ENCODE data around the gene HSPBP1.
A peak's percentile ranks its signal among the peaks of the same experiment; 100 is the strongest.

Gene HSPBP1

DNA sequence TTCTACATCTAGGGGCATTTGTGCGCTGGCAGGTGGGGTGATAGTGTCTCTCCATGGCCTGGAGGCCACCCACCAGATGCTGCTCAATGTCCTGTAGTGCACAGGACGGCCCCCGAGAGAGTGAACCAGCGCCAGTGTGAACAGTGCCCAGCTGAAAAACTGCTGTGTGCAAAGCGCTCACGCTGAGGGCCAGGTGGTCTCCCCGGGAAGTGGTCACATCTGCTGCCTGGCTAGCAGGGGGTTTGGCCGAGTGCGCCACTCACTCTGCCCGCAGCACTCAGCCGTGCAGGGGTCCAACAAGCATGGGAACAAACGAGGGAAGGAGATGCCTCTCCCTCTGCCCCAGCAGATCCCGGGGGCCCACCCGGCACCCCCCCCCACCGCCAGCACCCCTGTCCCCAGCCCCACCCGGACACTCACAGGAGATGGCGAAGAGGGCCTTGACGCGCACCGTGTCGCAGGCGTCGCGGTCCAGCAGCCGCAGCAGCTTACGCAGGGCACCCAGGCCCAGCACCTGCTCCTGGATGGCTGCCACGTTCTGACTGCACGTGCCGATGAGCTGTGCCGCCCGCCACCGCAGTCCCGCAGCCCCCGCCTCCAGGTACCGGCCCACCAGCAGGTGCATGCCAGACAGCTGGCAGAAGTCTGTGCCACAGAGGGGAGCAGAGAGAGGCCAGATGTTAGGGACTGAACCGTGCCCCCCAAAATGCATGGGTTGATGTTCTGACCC lies 5.8 kb downstream of the HSPBP1 start:
- no peak for DNase-seq

DNA sequence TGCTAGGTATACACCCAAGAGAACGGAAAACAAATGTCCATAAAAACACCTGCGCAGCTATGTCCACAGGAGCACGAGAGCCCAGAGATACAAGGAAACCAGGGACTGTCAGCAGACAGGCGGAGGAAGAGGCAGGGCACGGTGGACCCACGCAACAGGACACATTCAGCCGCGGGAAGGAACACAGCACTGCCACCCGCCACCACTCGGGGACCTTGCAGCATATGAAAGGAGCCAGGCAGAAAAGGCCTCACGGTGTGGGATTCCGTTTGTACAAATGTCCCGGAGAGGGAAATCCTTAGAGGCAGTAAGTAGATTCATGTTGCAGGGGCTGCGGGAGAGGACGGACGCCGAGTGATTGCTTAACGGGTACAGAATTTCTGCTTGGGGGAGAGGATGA lies 7.8 kb downstream of the HSPBP1 start:
- no peak for DNase-seq

DNA sequence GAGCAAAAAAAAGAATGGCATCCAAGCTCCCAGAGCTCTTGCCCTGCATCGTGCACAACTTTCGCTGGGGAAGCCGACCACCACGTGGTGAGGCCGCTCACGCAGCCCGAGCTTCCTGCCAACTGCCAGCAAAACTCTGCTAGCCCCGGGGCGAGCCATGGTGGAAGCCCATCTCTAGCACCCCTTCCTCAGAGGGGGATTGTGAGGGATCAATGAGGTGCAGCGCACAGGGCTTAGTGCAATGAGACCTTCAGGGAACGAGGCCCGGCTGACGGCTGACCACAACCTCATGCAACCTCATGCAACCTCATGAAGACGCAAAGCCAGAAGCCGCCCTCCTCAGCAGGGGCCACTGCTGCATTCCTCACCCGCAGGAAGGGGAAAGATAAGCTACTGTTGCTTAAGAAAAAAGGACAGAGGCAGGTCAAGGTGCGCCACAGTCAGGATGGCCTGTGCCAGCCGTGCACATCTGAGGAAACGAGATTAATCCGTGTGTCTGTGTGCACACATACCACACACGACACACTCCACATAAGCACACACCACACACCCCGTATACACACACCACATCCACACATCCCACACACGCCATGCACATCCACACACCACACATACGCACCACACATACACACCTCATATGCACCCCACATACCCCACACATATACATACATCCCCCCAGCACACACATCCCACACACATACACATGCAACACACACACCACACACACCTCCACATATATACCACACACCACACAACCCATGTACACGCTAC lies 9.6 kb downstream of the HSPBP1 start:
- DNase-seq: no peak

DNA sequence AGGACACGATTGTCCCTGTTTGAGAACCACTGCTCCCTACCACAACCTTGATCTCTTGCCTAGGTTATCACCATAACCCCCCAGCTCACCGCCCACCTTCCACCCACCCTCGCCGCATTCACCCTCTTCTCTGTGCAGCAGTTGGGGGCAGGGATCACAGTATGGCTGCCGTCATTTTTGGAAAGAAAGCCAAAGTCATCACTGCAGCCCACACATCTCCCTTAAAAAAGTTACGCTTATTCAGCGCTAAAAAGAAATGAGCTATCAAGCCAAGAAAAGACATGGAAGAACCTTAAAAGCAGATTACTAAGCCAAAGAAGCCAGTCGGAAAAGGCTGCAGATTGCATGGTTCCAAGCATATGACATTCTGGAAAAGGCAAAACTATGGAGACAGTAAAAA lies 10.6 kb downstream of the HSPBP1 start:
- no peak for DNase-seq

- DNase-seq: no peak
Observed at GRCh38 chr19:55266840-55267239, 13.1 kb downstream of the HSPBP1 start.

GRCh38 chr19:55266404-55266803 lies 13.5 kb downstream of the HSPBP1 start:
- DNase-seq: no peak

DNA sequence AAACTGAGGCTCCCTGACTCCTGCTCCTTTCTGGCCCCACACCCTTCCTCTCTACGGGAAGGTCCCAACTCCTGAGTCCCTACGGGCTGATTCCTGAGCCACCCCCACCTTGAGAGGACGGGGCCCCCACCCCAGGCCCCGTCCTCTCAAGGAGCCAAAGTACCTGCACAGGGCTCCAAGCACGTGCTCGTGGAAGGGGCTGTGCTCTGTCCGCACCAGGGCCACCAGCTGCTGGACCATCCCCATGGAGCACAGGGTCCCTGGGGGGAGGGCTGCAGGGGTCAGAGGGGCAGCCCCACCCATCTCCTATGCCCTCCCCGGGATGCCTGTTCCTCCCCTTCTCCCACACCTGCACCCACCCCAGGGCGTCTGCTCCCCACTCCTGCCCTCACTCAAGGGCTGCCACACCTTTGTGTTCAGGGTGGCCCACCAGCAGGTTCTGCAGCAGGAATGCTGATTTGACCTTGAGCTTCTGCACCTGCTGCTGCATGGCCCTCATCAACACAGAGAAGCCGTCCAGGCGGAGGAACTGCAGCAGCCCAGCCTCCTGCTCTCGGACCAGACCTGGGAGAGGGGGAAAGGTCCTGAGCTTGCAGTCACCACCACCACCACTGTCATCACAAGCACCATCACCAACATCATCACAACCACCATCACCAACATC lies 14.1 kb downstream of the HSPBP1 start:
- DNase-seq: no peak

DNA sequence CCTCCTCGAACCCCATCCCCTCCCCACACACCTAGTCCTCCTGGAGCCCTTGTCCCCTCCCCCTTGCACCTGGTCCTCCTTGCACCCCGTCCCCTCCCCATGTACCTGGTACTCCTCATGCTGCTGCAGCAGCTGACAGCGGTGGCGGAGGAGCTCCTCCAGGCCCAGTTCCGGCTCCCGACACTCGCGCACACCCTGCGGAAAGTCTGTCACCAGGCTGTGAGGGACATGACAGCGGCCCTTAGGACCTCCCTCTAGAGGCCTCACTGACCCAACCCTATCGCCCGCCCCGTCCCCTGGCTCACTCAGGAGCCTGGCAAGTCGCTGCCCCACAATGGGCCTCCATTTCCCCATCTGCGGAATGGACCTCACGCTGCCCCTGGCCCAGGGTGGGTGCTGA lies 14.7 kb downstream of the HSPBP1 start:
- no peak for DNase-seq

DNA sequence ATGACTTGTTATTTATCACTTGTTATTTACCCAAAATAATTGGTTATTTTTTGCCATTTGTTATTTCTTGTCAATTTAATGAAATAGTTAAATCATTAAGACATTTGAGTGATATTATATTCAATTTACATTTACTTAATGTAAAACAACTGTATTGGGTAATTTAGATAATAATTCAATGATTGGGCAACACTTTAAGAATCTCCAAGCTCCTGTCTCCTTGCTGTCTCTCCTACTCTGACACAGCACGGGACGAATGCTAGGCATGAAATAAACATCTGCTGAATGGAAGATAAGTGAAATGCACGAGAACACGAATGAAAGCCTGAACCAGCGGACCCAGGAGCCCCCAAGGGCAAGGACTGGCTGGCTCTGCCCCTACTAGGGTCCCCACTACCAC lies 15.4 kb downstream of the HSPBP1 start:
- no peak for DNase-seq

- no peak for DNase-seq
Observed at GRCh38 chr19:55262359-55262758, 17.6 kb downstream of the HSPBP1 start.

- no peak for DNase-seq
Observed at GRCh38 chr19:55261671-55262126, 18.2 kb downstream of the HSPBP1 start.

DNA sequence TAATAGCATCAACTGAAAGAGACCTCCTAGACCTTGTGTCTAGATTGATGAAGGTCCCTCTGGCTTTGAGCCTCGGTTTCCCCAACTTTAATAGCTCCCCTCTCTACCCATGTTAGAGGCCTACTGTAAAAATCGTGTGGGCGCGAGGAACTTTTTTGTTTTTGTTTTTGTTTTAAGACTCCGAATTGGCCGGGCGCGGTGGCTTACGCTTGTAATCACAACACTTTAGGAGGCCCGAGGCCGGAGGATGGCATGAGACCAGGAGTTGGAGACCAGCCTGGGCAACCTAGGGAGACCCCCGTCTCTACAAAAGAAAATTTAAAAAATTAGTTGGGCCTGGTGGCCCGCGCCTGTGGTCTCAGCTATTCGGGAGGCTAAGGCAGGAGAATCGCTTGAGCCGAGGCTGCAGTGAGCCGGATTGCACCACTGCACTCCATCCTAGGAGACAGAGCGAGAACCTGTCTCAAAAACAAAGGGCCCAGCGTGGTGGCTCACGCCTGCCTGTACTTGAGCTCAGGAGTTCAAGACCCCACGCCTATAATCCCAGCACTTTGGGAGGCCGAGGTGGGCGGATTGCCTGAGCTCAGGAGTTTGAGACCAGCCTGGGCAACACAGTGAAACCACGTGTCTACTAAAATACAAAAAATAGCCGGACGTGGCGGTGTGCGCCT lies 20.2 kb downstream of the HSPBP1 start:
- DNase-seq: no peak

GRCh38 chr19:55258828-55259539 lies 20.9 kb downstream of the HSPBP1 start, which contains the start of gene PPP6R1:
Gene PPP6R1 (minus strand): TSS chr19:55259017. CDS start chr19:55247103, 11,914 bp downstream.
- DNase-seq: peak; percentile 97

GRCh38 chr19:55258476-55258827 lies 21.5 kb downstream of the HSPBP1 start:
- no peak for DNase-seq

GRCh38 chr19:55257461-55258420 lies 22.2 kb downstream of the HSPBP1 start:
- DNase-seq: no peak

DNA sequence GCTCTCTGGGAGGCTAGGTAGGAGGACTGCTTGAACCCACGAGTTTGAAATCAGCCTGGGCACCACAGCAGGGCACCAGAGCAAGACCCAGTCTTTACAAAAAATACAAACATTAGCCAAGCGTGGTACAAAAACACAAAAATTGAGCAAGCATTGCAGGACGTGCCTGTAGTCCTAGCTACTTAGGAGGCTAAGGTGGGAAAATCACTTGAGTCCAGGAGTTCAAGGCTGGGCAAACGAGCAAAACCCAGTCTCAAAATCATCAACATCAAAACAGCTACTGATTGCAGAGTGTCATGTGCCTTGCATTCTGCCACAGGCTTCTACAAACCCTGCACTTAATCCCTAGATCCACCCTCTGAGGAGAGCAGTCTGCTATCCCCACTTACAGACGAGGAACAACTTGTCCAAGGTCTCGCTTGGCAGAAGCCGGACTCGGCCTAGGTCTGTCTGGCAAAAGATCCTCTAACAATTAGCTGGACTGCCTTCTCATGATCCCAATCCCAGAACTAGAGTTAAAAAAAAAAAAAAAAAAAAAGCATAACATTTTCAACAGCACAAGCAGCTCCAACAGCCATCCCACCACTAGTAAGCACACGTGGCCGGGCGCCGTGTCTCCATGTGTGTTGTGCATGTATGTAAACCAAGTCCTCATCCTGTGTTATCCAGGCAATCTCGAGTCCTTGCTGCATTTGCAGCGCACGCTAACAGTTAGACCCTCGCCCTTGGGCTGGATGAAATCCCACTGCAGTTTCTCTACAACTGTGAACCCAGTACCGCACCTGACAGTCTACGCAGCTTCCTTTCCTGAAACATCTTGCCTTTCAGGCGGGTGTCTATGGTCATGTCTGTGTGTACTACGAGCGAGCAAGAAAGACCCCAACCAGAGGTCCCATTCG lies 23.1 kb downstream of the HSPBP1 start:
- no peak for DNase-seq

DNA sequence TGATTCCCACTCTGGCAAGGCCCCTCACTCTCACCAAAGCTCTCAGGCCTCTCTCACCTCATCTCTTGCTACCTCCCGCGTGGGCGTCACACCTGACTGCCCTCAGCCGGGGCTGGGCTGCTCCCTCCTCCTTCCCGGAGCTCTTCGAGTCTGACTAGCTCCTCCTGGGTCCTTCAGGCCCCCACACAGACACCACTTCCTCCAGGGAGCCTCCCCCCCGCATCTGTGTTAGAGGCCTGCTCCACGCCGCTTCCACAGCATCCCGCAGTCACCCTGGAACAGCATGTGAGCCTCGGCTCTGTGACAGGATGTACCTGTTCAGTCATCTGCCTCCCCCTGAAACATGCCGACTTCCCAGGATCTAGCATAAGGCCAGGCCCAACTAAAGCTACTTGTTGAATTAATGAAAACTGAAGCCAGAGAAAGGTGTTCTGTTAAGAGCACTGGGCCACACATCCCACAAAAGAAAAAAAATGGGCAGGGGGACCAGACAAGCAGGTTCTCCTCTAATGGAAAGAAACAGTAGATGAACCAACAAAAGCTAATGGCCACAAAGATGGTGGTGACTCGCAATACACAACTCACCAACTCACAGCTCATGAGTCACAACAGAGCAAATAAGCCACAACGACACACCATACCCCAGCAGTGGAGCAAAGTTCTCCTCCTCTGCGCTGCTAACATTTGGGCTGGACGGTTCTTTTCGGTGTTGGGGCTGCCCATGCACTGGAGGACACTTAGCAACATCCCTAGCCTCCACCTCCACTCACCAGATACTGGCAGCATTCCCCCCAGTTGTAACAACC lies 24.1 kb downstream of the HSPBP1 start:
- no peak for DNase-seq

DNA sequence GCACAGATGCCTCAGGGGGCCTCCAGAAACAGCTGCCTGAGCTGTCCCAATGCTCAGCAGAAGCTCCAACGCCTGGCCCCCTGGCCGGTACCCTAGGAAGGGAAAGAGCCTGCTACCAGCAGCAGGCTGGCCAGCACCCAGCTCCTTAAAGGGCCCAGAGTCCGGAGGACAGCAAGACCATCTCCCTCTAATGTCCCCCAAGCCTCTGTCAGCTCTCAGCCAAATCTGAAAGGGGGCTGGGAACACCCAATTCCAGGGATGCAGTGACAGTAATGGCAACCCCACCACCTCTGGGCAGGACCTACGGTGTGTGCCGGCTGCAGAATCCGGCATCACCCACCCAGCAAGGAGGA lies 25.3 kb downstream of the HSPBP1 start:
- DNase-seq: no peak

DNA sequence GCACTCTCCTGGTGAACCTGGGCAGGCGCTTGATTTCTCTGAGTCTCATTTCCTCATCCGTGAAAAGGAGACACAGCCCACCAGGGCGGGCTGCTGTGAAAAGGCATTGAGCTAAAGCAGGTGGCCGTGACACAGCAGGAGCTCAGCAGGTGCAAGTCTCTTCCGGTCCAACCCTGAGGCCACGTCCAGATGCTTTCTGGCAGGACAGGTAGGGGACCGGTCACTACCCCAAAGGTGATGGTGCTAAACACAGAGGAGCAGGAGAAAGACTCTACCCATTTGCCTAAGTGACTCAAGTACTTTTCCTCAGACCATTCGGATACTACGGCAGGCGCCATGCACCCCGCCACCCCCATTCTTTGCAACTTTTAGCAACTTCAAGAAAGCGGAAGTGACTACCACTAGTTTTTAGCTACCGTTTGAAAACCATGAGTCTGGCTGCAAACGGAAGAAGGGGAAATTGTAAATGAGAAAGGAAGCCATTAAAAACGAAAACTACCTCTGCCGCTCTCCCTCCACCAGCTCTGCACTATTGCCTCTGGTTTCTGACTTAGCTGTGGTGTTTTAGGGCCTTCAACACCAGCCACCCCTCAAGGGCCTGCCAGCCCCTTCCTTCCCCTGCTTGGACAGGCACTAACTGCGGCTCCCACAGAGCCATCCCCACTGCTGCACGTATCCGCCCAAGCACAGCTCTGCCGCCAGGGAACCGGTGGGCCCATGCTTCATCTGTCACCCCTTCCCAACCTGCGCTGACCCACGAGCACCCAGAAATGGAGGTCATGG lies 25.9 kb downstream of the HSPBP1 start:
- no peak for DNase-seq
